Activated CD8-positive, alpha-beta T cell treated with anti-CD3 and anti-CD28 coated beads for 36 hours (primary cell): ENCODE data around the gene RNF167. TPM values are rescaled to one million over a fixed set of nuclear protein-coding genes. Genes with fewer than 3 reads are reported as not detected.

Source experiments
- ATAC-seq: fragments of 200-7000 bp; cut with Tn5 transposase; one replicate; pipeline ENCODE4 v1.10.0; 2021; ENCODE audit warnings: mild to moderate bottlenecking, moderate library complexity
- CTCF ChIA-PET: fragments of 350-600 bp; sonication (Branson Sonifier 250); formaldehyde crosslinking; loops from one replicate; lab custom pipeline; 2021; ENCODE audit warnings: antibody characterized with exemption; lab: Charles Lee
- POLR2A ChIA-PET: fragments of 350-600 bp; sonication (Branson Sonifier 250); formaldehyde crosslinking; loops from one replicate; lab custom pipeline; 2021; ENCODE audit warnings: antibody characterized with exemption; lab: Charles Lee
- DNase-seq: peaks from one replicate; pipeline ENCODE4 v3.0.0-alpha.2; 2020
- H3K27ac Mint-ChIP-seq: one replicate; pipeline ENCODE4 v1.8.0; 2021; ENCODE audit warnings: mild to moderate bottlenecking, mixed read lengths
- H3K27me3 Mint-ChIP-seq: one replicate; pipeline ENCODE4 v1.8.0; 2021; ENCODE audit warnings: mixed read lengths
- H3K36me3 Mint-ChIP-seq: one replicate; pipeline ENCODE4 v1.8.0; 2021; ENCODE audit warnings: low read depth, mixed read lengths
- H3K4me1 Mint-ChIP-seq: one replicate; pipeline ENCODE4 v1.8.0; 2021; ENCODE audit warnings: low read depth, mixed read lengths
- H3K4me3 Mint-ChIP-seq: one replicate; pipeline ENCODE4 v1.8.0; 2021; ENCODE audit warnings: mild to moderate bottlenecking, moderate library complexity, mixed read lengths
- H3K9me3 Mint-ChIP-seq: one replicate; pipeline ENCODE4 v1.8.0; 2021; ENCODE audit warnings: mixed read lengths
- CTCF ChIP-seq: fragments of 200-600 bp; IDR thresholded peaks from one replicate; pipeline ENCODE4 v1.8.0; 2022; ENCODE audit warnings: antibody characterized with exemption, mild to moderate bottlenecking
- intact Hi-C: fragments of 100-400 bp; cut with micrococcal nuclease; formaldehyde crosslinking; loops from one replicate; pipeline ENCODE4 v1.10.0; 2022
- total RNA-seq, 2 experiments: library from RNA; stranded (reverse); gene quantifications; one replicate each; pipeline ENCODE4 v1.2.3, GENCODE V29; 2021

RNF167 gene
- total RNA-seq, 2 experiments from 2014 or later, result 144 to 152 TPM

GRCh38 chr17:4937553-4937952 lies 2.5 kb upstream of the RNF167 start:
- TF ChIP-seq CTCF, result no peak
- peak overlapping the region; percentile 97 for H3K4me3 Mint-ChIP-seq
- intact Hi-C loops, result no loop called here
- H3K9me3 Mint-ChIP-seq, result no peaks in the 10 kb centered on the region
- H3K27me3 Mint-ChIP-seq, result no peaks in the 10 kb centered on the region
- ChIA-PET POLR2A (interaction anchor here (0.6 to 5.8 kb wide), 8 partner anchors 8 to 140 kb away, joined by 3 to 52 read pairs (median 6); partner anchors contain the start of genes PFN1 and ZFP3), CTCF (interaction anchor here (0.8 to 1.9 kb wide), 2 partner anchors 25 to 124 kb away, joined by 3 to 4 read pairs; no protein-coding TSS in a partner anchor)
- peak overlapping the region; percentile 14 for H3K27ac Mint-ChIP-seq
- DNase-seq (no peak), ATAC-seq (no peak)
- peaks cover 44% of the 10 kb centered on the region for H3K4me1 Mint-ChIP-seq
- peaks cover 58% of the 10 kb centered on the region for H3K36me3 Mint-ChIP-seq

GRCh38 chr17:4938069-4938491 lies 2.0 kb upstream of the RNF167 start:
- peaks cover 49% of the 10 kb centered on the region for H3K4me1 Mint-ChIP-seq
- no peak for TF ChIP-seq CTCF
- ATAC-seq (no peak), DNase-seq (no peak)
- no peaks in the 10 kb centered on the region for H3K9me3 Mint-ChIP-seq
- intact Hi-C loops, result no loop called here
- H3K36me3 Mint-ChIP-seq, result peaks cover 61% of the 10 kb centered on the region
- peak overlapping the region; percentile 97 for H3K4me3 Mint-ChIP-seq
- POLR2A ChIA-PET, result interaction anchor here (2.6 to 20.8 kb wide), 4 partner anchors 9 to 30 kb away, joined by 10 to 627 read pairs (median 36); partner anchors contain the start of genes PFN1 and SPAG7
- peak overlapping the region; percentile 55 for H3K27ac Mint-ChIP-seq
- no peaks in the 10 kb centered on the region for H3K27me3 Mint-ChIP-seq
- CTCF ChIA-PET, result interaction anchor here (0.8 to 3.1 kb wide), 3 partner anchors 24 to 124 kb away, joined by 3 to 24 read pairs (median 4); no protein-coding TSS in a partner anchor

- Mint-ChIP-seq H3K4me1 (peaks cover 54% of the 10 kb centered on the region), H3K9me3 (no peaks in the 10 kb centered on the region)
These were observed 1.2 kb upstream of the RNF167 start for GRCh38 chr17:4938688-4939545.

GRCh38 chr17:4939546-4939795 lies 597 bp upstream of the RNF167 start:
- intact Hi-C loops, result no loop called here

More at GRCh38 chr17:4938688-4939545, 1.2 kb upstream of the RNF167 start:
- ATAC-seq (no peak), DNase-seq (no peak)
- Mint-ChIP-seq H3K27me3 (no peaks in the 10 kb centered on the region), H3K4me3 (peak overlapping the region; percentile 97), H3K36me3 (peaks cover 68% of the 10 kb centered on the region), H3K27ac (peak overlapping the region; percentile 79)
- POLR2A ChIA-PET, result interaction anchor here (0.5 to 20.8 kb wide), 16 partner anchors 9 to 374 kb away, joined by 3 to 627 read pairs (median 8); partner anchors contain the start of genes ARRB2, C17orf107, CHRNE and ENO3
- CTCF ChIA-PET, result interaction anchor here (1.1 to 3.1 kb wide), 5 partner anchors 27 to 518 kb away, joined by 3 to 24 read pairs (median 4); partner anchors contain the start of gene CAMTA2
- TF ChIP-seq CTCF, result no peak
- intact Hi-C loops, result no loop called here

More at GRCh38 chr17:4939546-4939795, 597 bp upstream of the RNF167 start:
- ATAC-seq (no peak), DNase-seq (no peak)
- no peak for TF ChIP-seq CTCF
- H3K36me3 Mint-ChIP-seq, result peaks cover 71% of the 10 kb centered on the region
- H3K27me3 Mint-ChIP-seq, result no peaks in the 10 kb centered on the region
- H3K4me1 Mint-ChIP-seq, result peaks cover 54% of the 10 kb centered on the region
- H3K9me3 Mint-ChIP-seq, result no peaks in the 10 kb centered on the region
- peak overlapping the region; percentile 97 for H3K4me3 Mint-ChIP-seq
- ChIA-PET POLR2A (interaction anchor here (1.1 to 20.8 kb wide), 19 partner anchors 9 to 236 kb away, joined by 4 to 627 read pairs (median 9); partner anchors contain the start of genes ARRB2, C17orf107, CAMTA2 and CHRNE), CTCF (interaction anchor here (1.0 to 3.1 kb wide), 8 partner anchors 9 to 518 kb away, joined by 3 to 24 read pairs (median 4); partner anchors contain the start of genes CAMTA2, CHRNE, PFN1 and SPAG7)
- H3K27ac Mint-ChIP-seq, result peak overlapping the region; percentile 79
